ENCODE results near the gene HSD17B12. TPM values are rescaled to one million over a fixed set of nuclear protein-coding genes. Genes with fewer than 3 reads are reported as not detected.

The HSD17B12 gene
- total RNA-seq, 4 donors from 2014 or later: 37.5 to 47.5 (median 42.2) TPM

GRCh38 chr11:43866969-43867368, 186.4 kb downstream of the HSD17B12 start:
- H3K4me3 ChIP-seq: no peak overlapping the region
- no peak for ATAC-seq
- TF ChIP-seq POLR2AphosphoS5 (IDR thresholded peaks at IDR 0.05) (no peak), POLR2A (IDR thresholded peaks at IDR 0.05) (no peak), EP300 (IDR thresholded peaks at IDR 0.05) (no peak)
- TF ChIP-seq, protein P1, sequence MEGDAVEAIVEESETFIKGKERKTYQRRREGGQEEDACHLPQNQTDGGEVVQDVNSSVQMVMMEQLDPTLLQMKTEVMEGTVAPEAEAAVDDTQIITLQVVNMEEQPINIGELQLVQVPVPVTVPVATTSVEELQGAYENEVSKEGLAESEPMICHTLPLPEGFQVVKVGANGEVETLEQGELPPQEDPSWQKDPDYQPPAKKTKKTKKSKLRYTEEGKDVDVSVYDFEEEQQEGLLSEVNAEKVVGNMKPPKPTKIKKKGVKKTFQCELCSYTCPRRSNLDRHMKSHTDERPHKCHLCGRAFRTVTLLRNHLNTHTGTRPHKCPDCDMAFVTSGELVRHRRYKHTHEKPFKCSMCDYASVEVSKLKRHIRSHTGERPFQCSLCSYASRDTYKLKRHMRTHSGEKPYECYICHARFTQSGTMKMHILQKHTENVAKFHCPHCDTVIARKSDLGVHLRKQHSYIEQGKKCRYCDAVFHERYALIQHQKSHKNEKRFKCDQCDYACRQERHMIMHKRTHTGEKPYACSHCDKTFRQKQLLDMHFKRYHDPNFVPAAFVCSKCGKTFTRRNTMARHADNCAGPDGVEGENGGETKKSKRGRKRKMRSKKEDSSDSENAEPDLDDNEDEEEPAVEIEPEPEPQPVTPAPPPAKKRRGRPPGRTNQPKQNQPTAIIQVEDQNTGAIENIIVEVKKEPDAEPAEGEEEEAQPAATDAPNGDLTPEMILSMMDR (IDR thresholded peaks at IDR 0.05): no peak
- no peaks in the 10 kb centered on the region for H3K9me3 ChIP-seq
- H3K27me3 ChIP-seq: peaks cover 21% of the 10 kb centered on the region
- H3K4me1 ChIP-seq: no peaks in the 10 kb centered on the region
- no peaks in the 10 kb centered on the region for H3K36me3 ChIP-seq
- H3K27ac ChIP-seq: no peak overlapping the region

- Histone ChIP-seq H3K9me3 (no peaks in the 10 kb centered on the region), H3K27ac (no peak overlapping the region), H3K27me3 (peaks cover 41% of the 10 kb centered on the region), H3K4me1 (no peaks in the 10 kb centered on the region), H3K4me3 (no peak overlapping the region), H3K36me3 (no peaks in the 10 kb centered on the region)
- no peak for TF ChIP-seq EP300 (IDR thresholded peaks at IDR 0.05)
- TF ChIP-seq, protein P1 (IDR thresholded peaks at IDR 0.05): no peak
- TF ChIP-seq POLR2A (IDR thresholded peaks at IDR 0.05): no peak
- TF ChIP-seq POLR2AphosphoS5 (IDR thresholded peaks at IDR 0.05): no peak
- 42 to 66% methylated on average over 4 to 5 of the region's 5 CpGs for WGBS, 2 donors (ENCODE audit: low coverage in 1 of 2)
- no peak for ATAC-seq
Measured at GRCh38 chr11:43868852-43869567, 188.5 kb downstream of the HSD17B12 start.

- no peak overlapping the region for H3K27ac ChIP-seq
- TF ChIP-seq POLR2AphosphoS5 (IDR thresholded peaks at IDR 0.05): no peak
- TF ChIP-seq, protein P1 (IDR thresholded peaks at IDR 0.05): no peak
- H3K9me3 ChIP-seq: no peaks in the 10 kb centered on the region
- peaks cover 56% of the 10 kb centered on the region for H3K27me3 ChIP-seq
- H3K4me3 ChIP-seq: no peak overlapping the region
- no peak for ATAC-seq
- 82% methylated on average over 2 of the region's 2 CpGs; no CpG with 5 or more reads in 1 of the 2 donors for WGBS, 2 donors (ENCODE audit: low coverage in 1 of 2)
- H3K36me3 ChIP-seq: no peaks in the 10 kb centered on the region
- H3K4me1 ChIP-seq: no peaks in the 10 kb centered on the region
Measured at GRCh38 chr11:43871051-43871450, 190.5 kb downstream of the HSD17B12 start.

DNA sequence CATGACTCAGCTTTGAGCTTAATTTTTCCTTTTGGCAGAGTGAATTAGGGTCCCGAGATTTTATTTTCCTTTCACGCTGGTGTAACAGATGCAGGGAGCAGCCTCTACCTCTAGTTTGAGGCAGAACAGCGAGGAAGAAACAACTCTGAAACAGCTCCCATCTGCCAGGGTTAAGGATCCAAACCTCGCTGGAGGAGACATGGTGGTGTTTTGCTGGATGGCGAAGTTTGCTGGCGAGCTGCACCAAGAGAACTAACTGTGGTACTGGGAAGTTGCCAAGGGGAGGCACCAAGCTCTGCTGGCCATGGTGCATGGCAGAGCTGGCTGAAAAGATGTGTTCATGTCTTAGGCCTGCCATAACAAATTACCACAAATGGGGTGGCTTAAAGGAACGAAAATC, 192.5 kb downstream of the HSD17B12 start:
- no peak for ATAC-seq
- peaks cover 74% of the 10 kb centered on the region for H3K27me3 ChIP-seq
- 72 to 90% methylated on average over 2 to 5 of the region's 7 CpGs for WGBS, 2 donors (ENCODE audit: low coverage in 1 of 2)
- H3K4me1 ChIP-seq: no peaks in the 10 kb centered on the region
- no peak overlapping the region for H3K4me3 ChIP-seq
- no peak overlapping the region for H3K27ac ChIP-seq
- no peak for TF ChIP-seq POLR2A (IDR thresholded peaks at IDR 0.05)
- TF ChIP-seq, protein P1 (IDR thresholded peaks at IDR 0.05): no peak
- TF ChIP-seq EP300 (IDR thresholded peaks at IDR 0.05): no peak
- no peak for TF ChIP-seq POLR2AphosphoS5 (IDR thresholded peaks at IDR 0.05)
- no peaks in the 10 kb centered on the region for H3K9me3 ChIP-seq
- H3K36me3 ChIP-seq: no peaks in the 10 kb centered on the region

DNA sequence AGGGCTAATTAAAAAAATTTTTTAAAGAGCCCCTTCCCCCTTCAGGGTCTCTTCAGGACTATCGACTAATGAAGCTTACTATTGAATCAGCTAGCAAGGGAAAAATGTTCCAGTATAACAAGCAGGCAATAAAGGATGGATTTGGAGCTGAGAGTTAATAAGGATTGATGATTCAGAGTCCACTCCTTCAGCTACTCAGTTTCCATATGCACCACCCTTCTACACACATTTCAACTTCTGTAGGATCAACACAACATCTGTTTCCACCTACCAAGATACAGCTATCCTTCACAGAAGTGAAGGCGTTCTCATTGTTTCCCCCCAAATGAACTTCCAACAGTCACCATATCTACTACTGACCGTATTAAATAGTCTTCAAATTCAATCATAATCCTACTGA, 193.5 kb downstream of the HSD17B12 start:
- H3K9me3 ChIP-seq: no peaks in the 10 kb centered on the region
- TF ChIP-seq, protein P1 (IDR thresholded peaks at IDR 0.05): no peak
- TF ChIP-seq POLR2AphosphoS5 (IDR thresholded peaks at IDR 0.05): no peak
- TF ChIP-seq POLR2A (IDR thresholded peaks at IDR 0.05): no peak
- WGBS, 2 donors (ENCODE audit: low coverage in 1 of 2): 67 to 71% methylated on average over 3 of the region's 3 CpGs
- H3K4me1 ChIP-seq: no peaks in the 10 kb centered on the region
- peaks cover 74% of the 10 kb centered on the region for H3K27me3 ChIP-seq
- H3K4me3 ChIP-seq: no peak overlapping the region
- no peak for ATAC-seq
- H3K36me3 ChIP-seq: no peaks in the 10 kb centered on the region
- no peak overlapping the region for H3K27ac ChIP-seq

Data from gastroesophageal sphincter (tissue), 4 donors.